GM19438 (cell line): ENCODE measurements around the gene TRAF2.

Experiments used
- ATAC-seq: cut with Tn5 transposase; IDR thresholded peaks from one replicate; pipeline ENCODE4 v1.9.1; 2021; ENCODE audit warnings: low read depth; ENCODE audit not compliant: unreplicated experiment

TRAF2 gene

GRCh38 chr9:136958898-136959850, 72.9 kb downstream of the TRAF2 start:
- ATAC-seq = no peak

- no peak for ATAC-seq
These were observed 74.1 kb downstream of the TRAF2 start for GRCh38 chr9:136960212-136960937.

DNA sequence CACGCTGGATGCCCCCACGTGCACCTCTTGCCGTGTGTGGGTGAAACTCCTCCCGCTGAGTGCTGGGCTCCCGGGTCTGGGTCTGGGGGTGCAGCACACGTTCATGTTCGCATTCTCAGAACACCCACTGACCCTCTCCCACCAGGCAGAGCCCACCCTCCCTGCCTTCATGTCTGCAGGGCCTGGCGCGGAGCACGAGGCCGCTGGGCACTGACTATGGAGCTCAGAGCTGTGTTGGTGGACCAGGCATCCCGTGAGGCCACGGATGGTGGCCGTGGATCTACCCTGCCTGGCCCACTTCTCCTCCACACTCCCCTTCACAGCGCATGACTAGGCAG, 74.6 kb downstream of the TRAF2 start:
- ATAC-seq = no peak

DNA sequence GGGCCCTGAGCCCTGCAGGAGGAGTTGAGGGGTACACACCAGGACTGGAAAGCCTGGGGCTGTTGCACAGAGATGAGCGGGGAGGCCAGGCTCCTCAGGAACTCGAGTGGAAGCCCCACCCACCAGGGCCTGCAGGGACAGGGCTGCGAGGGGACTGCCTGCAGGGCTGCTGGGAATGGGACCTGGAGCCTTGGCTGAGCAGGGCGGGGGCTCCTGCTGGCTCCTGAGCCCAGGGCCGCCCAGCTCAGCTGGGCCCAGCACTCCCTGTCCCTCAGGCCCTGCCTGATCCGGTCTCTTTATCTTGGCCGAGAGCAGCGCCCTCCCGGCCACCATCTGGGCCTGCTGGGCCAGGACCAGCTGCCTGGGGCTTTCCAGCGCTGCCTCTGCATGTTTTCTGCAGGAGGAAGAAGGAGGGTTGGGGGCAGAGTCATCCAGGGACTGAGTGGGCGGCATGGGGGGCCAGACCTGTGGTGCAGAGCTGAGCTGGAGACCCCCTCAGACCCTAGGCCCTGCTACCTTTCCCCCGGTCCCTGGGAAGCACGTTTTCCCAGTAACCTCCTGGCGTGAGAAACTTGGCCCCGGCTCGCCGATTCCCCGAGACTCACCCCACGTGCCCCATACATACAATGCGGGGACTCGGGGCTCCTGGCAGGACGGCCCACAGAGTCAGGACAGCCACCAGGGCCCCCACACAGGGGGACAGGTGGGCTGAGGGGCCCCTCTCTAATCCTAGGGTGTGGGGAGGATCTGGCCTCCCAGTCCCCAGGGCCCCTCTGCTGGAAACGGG, 75.2 kb downstream of the TRAF2 start:
- ATAC-seq = no peak

DNA sequence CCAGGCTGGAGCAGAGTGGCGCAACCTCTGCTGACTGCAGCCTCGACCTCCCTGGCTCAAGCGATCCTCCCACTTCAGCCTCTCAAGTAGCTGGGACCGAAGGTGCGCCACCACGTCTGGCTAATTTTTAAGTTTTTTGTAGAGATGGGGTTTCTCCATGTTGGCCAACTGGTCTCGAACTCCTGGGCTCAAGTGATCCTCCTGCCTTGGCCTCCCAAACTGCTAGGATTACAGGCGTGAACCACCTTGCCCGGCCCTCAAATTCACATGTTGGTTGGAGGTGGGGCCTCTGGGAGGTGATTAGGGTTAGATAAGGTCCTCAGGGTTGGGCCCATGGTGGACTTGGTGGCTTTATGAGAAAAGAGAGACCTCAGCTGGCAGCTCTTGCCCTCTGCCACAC, 75.8 kb downstream of the TRAF2 start:
- no peak for ATAC-seq

DNA sequence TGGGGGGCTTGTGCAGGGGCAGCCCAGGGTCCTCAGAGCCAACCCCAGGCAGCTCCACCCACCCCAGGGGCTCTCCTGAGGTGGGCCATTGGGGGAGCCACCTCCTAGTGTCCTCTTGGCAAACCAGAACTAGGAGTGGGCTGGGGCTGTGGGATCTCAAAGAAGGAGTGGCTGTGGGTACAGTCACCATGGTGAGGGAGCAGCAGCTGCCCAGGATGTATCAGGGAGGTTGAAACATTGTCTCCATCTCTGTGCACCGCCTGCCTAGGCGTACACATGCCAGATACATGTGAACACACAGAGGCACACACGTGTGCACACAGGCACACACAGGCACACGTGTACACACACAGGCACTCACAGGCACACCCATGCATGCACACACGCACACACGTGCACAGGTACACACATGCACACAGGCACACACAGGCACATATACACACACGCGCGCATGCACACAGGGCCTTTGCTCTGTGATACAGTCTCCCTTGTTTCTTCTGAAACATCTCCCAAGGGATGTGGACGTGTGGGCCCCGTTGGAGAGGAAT, 76.5 kb downstream of the TRAF2 start:
- no peak for ATAC-seq

- no peak for ATAC-seq
These were observed 77.0 kb downstream of the TRAF2 start for GRCh38 chr9:136963341-136963740.

DNA sequence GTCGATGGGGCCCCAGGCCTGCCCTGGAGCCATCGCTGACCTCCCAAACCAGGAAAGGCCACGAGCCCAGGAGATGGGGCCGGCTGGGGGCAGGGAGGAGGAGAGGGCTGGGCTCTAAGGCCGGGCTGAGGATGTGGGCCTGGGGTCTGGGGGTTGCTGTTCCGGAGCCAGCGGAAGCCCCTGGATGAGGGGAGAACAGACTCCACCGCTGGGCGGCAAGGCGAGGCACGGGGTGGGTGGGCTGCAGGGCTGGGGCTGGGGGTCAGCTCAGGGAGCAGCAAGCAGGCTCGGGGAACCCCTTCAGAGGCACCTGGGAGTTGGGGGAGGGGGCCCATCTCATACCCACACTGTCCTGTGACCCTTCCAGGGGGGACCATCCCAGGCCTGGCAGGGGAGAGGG, 77.4 kb downstream of the TRAF2 start:
- ATAC-seq = no peak

DNA sequence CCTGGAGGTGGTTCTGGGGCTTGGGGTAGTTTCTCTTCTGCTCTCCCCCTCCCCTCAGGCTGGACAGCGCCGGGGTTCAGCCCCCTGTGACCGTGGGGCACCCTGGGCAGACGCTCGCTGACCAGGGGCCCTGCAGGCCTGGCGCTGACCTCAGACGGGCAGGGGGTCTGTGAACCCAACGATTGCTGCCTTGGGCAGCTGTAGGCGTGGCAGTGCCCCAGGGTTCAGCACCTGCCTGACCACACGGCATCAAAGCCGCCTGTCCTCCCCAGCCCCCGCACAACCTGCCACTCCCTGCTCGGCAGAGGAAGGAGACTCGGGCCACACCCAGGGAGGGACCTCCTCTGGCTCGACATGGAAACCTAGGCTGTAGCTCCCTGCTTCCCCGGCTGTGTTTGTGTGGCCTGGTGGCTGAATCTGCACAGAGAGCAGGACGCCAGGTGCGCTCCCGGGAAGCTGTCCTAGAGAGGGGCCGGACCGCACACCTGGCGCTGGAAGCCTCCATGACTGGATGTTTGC, 77.9 kb downstream of the TRAF2 start:
- no peak for ATAC-seq

DNA sequence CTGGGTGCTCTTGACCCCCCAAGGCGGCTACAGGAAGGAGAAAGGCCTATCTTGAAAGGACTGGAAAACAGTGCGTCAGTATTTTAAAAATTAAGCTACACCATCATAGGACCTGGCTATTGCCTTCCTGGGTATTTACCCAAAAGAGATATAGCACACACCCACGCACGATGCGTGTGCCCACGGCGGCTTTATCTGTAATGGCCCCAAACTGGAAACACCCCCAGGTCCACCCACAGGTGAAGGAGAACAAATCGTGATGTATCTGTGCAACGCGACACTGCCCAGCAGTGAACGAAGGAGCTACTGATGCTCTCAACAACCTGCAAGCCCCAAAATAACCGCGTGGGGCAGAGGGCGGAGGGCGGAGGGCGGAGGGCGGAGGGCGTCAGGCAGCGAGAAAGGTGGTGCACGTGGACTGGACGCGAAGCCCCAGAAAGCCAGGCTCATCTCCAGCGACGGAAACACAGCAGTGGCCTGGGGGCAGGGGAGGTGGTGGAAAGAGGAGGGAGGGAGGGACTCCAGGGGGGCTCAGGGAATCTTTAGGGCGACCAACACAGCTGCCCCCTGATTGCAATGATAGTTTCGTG, 78.6 kb downstream of the TRAF2 start:
- no peak for ATAC-seq

DNA sequence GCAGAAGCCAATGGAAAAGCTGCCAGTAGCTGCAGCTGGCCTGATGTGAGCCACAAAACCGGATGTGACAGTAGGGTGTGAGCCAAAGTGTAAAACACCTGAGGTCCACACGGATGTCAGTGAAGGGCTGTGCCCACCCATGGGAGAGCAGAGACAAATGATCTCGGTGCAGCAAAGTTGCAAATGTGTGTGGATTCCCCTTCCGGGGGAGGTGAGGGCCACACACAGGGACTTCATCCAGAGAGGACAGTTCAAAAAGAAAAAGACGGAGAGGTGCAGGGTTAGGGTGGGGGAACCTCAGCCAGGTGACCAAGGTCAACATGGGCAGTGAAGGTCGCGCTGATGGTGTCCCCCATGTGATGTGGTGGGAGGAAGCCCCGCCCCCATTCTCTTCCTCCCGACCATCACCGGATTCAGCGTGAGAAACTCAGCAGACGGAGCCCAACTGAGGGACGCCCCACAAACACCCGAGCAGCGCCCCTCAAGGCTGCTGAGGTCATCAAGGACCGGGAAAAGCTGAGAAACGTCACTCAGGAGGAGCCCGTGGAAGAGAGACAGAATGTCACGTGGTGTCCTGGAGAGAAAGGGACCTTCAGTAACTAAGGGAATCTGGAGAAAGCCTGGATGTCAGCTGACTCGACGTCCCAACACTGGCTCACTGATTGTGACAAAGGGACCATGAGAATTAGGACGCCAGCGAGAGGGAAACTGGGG, 79.6 kb downstream of the TRAF2 start:
- ATAC-seq = no peak

GRCh38 chr9:136968333-136969127, 82.2 kb downstream of the TRAF2 start:
- ATAC-seq = no peak

- ATAC-seq = no peak
These were observed 82.8 kb downstream of the TRAF2 start for GRCh38 chr9:136969150-136969549.

- ATAC-seq = no peak
These were observed 83.5 kb downstream of the TRAF2 start for GRCh38 chr9:136969774-136970173.

DNA sequence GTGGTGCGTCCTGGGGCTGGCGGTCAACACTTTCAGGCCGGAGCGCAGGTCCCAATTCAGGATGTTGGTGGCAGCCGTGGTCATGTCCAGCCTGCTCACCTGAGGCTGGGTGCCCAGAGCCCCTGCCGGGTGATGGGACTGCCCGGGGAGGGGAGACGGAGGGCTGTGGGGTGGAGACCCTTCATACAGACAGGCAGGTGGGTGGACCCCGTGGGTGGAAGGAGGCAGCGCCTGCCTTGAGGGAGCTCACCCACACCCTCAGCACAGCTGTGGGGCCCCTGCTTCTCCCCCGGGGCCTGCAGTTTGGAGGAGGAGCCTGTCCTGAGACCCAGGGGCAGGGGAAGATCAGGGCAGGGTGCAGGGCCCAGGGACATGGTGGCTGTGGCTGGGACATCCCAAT, 84.0 kb downstream of the TRAF2 start:
- ATAC-seq = no peak

GRCh38 chr9:136971746-136972145, 85.4 kb downstream of the TRAF2 start:
- no peak for ATAC-seq

DNA sequence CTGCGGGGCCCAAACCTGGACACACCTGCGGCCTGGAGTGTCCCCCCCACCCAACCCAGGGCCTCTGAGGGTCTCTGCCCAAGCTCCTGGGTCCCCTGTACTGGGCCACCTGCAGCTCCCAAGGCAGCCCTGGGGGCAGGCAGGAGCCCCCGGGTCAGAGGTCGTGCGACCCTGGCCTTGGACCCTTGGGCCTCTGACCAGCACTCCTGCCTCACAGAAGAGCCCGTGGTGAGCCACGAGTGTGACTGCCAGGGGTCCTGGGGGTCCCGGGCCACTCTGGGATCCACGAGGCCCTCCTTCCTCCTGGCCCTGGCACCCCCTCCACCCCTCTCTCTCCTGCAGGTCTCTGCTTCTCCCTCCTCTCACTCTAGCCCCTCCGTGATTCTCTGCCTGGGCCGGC, 86.0 kb downstream of the TRAF2 start:
- no peak for ATAC-seq

- ATAC-seq = no peak
These were observed 86.4 kb downstream of the TRAF2 start for GRCh38 chr9:136972743-136973142.
